Subcutaneous adipose tissue (tissue), 4 donors: ENCODE data around the gene CNPY1. TPM values are rescaled to one million over a fixed set of nuclear protein-coding genes. Genes with fewer than 3 reads are reported as not detected.

Experiments
- CTCF ChIP-seq: fragments of 450-650 bp; IDR thresholded peaks from one replicate; pipeline ENCODE4 v1.5.1; 2016; ENCODE audit warnings: low read depth, mild to moderate bottlenecking, control low read depth, antibody characterized with exemption, moderate library complexity
- total RNA-seq, 4 donors: library from RNA; depleted of rRNA; stranded (reverse); fragments of >200 nt; gene quantifications; one replicate each; pipeline ENCODE4 v1.1.0, GENCODE V29; 2016

The CNPY1 gene
- total RNA-seq, 4 donors from 2014 or later: not detected

GRCh38 chr7:155469311-155470185 is 76.8 kb downstream of the CNPY1 start:
- no peak for TF ChIP-seq CTCF

- TF ChIP-seq CTCF: no peak
These were observed 77.6 kb downstream of the CNPY1 start for GRCh38 chr7:155468785-155469148.

- TF ChIP-seq CTCF: no peak
These were observed 78.2 kb downstream of the CNPY1 start for GRCh38 chr7:155467846-155468784.

- no peak for TF ChIP-seq CTCF
These were observed 79.3 kb downstream of the CNPY1 start for GRCh38 chr7:155466814-155467733.

GRCh38 chr7:155466142-155466813 is 80.1 kb downstream of the CNPY1 start:
- TF ChIP-seq CTCF: no peak

GRCh38 chr7:155465761-155466141 is 80.6 kb downstream of the CNPY1 start:
- TF ChIP-seq CTCF: no peak
